Hematopoietic multipotent progenitor cell treated with erythropoietin and hydrocortisone succinate and interleukin-3 and kit ligand, for 8 days (in vitro differentiated cells): ENCODE results near the gene DDX51.
"Not testable (repeated sequence)": the region's sequence is repeated elsewhere in the genome, so short reads cannot be mapped to it uniquely, and the experiment has no call there.

ENCODE experiments used
- DNase-seq: peaks from one replicate; pipeline ENCODE4 v3.0.0-alpha.2; 2015

DDX51 gene

GRCh38 chr12:132111654-132112304 lies 32.3 kb downstream of the DDX51 start:
- no peak for DNase-seq

GRCh38 chr12:132110677-132111076 lies 33.4 kb downstream of the DDX51 start:
- no peak for DNase-seq

GRCh38 chr12:132109741-132110140 lies 34.4 kb downstream of the DDX51 start:
- DNase-seq, result no peak

- no peak for DNase-seq
Observed at GRCh38 chr12:132108211-132108832, 35.8 kb downstream of the DDX51 start.

- DNase-seq, result no peak
Observed at GRCh38 chr12:132106921-132107320, 37.2 kb downstream of the DDX51 start.

- no peak for DNase-seq
Observed at GRCh38 chr12:132105467-132105866, 38.7 kb downstream of the DDX51 start.

- DNase-seq, result no peak
Observed at GRCh38 chr12:132103542-132104308, 40.4 kb downstream of the DDX51 start.

- not testable (repeated sequence) for DNase-seq
Observed at GRCh38 chr12:132103072-132103471, 41.0 kb downstream of the DDX51 start.

GRCh38 chr12:132102297-132102696 lies 41.8 kb downstream of the DDX51 start:
- no peak for DNase-seq

- no peak for DNase-seq
Observed at GRCh38 chr12:132100306-132101065, 43.6 kb downstream of the DDX51 start.

GRCh38 chr12:132099739-132100138 lies 44.4 kb downstream of the DDX51 start:
- no peak for DNase-seq

GRCh38 chr12:132095520-132096409 lies 48.4 kb downstream of the DDX51 start:
- no peak for DNase-seq

GRCh38 chr12:132094269-132094891 lies 49.7 kb downstream of the DDX51 start:
- no peak for DNase-seq

GRCh38 chr12:132089407-132089910 lies 54.7 kb downstream of the DDX51 start:
- no peak for DNase-seq
